Liver (tissue), 9 donors: ENCODE data around the gene TCP1. TPM values are rescaled to one million over a fixed set of nuclear protein-coding genes. Genes with fewer than 3 reads are reported as not detected.
"Not testable (repeated sequence)": the region's sequence is repeated elsewhere in the genome, so short reads cannot be mapped to it uniquely, and the experiment has no call there.

ENCODE experiments used
- DNase-seq: peaks from one replicate; pipeline ENCODE4 v3.0.0-alpha.2; 2017; ENCODE audit warnings: low spot score
- H3K27ac ChIP-seq, 2 donors: one replicate each; pipeline ENCODE4 v1.7.0; 2013; ENCODE audit warnings: inconsistent platforms in 2 of 2, low read length in 2 of 2, control low read depth in 1 of 2, low read depth in 1 of 2, mild to moderate bottlenecking in 1 of 2
- H3K27me3 ChIP-seq, 4 donors: one replicate each; pipeline versions ENCODE4 v1.6.1 to v1.7.0; 2013; ENCODE audit warnings: low read length in 3 of 4, inconsistent platforms in 1 of 4, mild to moderate bottlenecking in 1 of 4, moderate library complexity in 1 of 4; ENCODE audit not compliant: control insufficient read depth in 4 of 4, insufficient read depth in 4 of 4
- H3K36me3 ChIP-seq, 4 donors: one replicate each; pipeline versions ENCODE4 v1.6.1 to v1.7.0; 2013; ENCODE audit warnings: low read length in 3 of 4, mild to moderate bottlenecking in 3 of 4, low read depth in 1 of 4, moderate library complexity in 1 of 4; ENCODE audit not compliant: control insufficient read depth in 4 of 4, insufficient read depth in 3 of 4
- H3K4me1 ChIP-seq, 4 donors: one replicate each; pipeline versions ENCODE4 v1.6.1 to v1.7.0; 2013; ENCODE audit warnings: low read length in 3 of 4, mild to moderate bottlenecking in 3 of 4, moderate library complexity in 1 of 4; ENCODE audit not compliant: control insufficient read depth in 4 of 4, insufficient read depth in 4 of 4
- H3K4me3 ChIP-seq, 3 donors: one replicate each; pipeline versions ENCODE4 v1.6.1 to v1.7.0; 2013; ENCODE audit warnings: low read length in 3 of 3, control low read depth in 1 of 3, low read depth in 1 of 3, mild to moderate bottlenecking in 1 of 3
- H3K9ac ChIP-seq, 2 donors: one replicate each; pipeline ENCODE4 v1.7.0; 2013; ENCODE audit warnings: low read length in 2 of 2, mild to moderate bottlenecking in 2 of 2, moderate library complexity in 2 of 2, control low read depth in 1 of 2, low read depth in 1 of 2
- H3K9me3 ChIP-seq, 4 donors: one replicate each; pipeline versions ENCODE4 v1.6.1 to v1.7.0; 2013; ENCODE audit warnings: low read length in 3 of 4; ENCODE audit not compliant: control insufficient read depth in 4 of 4
- FOXA1 ChIP-seq: IDR thresholded peaks from 2 replicates; pipeline ENCODE4 v1.6.1; 2016; ENCODE audit warnings: antibody characterized with exemption
- FOXA2 ChIP-seq: IDR thresholded peaks from 2 replicates; pipeline ENCODE4 v1.6.1; 2016; ENCODE audit warnings: antibody characterized with exemption
- GABPA ChIP-seq, 2 donors: IDR thresholded peaks in 1 of 2; conservative IDR thresholded peaks in 1 of 2; 2 replicates each; pipeline ENCODE4 v1.6.1; 2016; ENCODE audit warnings: antibody characterized with exemption in 2 of 2, mild to moderate bottlenecking in 1 of 2, moderate library complexity in 1 of 2
- HNF4G ChIP-seq: IDR thresholded peaks from 2 replicates; pipeline ENCODE4 v1.6.1; 2016; ENCODE audit warnings: antibody characterized with exemption
- JUND ChIP-seq, 2 donors: IDR thresholded peaks; 2 replicates each; pipeline ENCODE4 v1.6.1; 2016; ENCODE audit warnings: antibody characterized with exemption in 2 of 2
- NR2F2 ChIP-seq: IDR thresholded peaks from 2 replicates; pipeline ENCODE4 v1.6.1; 2016; ENCODE audit warnings: antibody characterized with exemption
- YY1 ChIP-seq: IDR thresholded peaks from 2 replicates; pipeline ENCODE4 v1.6.1; 2016; ENCODE audit warnings: antibody characterized with exemption, mild to moderate bottlenecking
- WGBS: extraction: QIAGEN DNeasy Blood & Tissue Kit; methylation state at CpG from one replicate; pipeline ENCODE4 v1.1.7; 2013; 5-methylcytosine and 5-hydroxymethylcytosine counted together
- polyA plus RNA-seq, 2 donors: library from polyadenylated mRNA; stranded (reverse) in 1 of 2; unstranded in 1 of 2; fragments of 200-250 nt in 1 of 2; fragments of >200 nt in 1 of 2; fragmentation: Nextera tagmentation in 1 of 2; extraction: Ambion mirVana in 1 of 2; gene quantifications; one replicate each; pipeline versions ENCODE4 v1.2.1 to v1.2.3, GENCODE V29; 2013 to 2015
- total RNA-seq, 2 donors: library from RNA; depleted of rRNA; stranded (reverse); fragments of >200 nt; gene quantifications; one replicate each; pipeline ENCODE4 v1.2.3, GENCODE V29; 2014
- TF ChIP-seq, protein P1 (sequence below): IDR thresholded peaks from 2 replicates; pipeline ENCODE4 v1.6.1; 2016; ENCODE audit warnings: antibody characterized with exemption
- TF ChIP-seq, protein P2 (sequence below): IDR thresholded peaks from 2 replicates; pipeline ENCODE4 v1.6.1; 2016; ENCODE audit warnings: antibody characterized with exemption
- donor health status: healthy.
- donor health status: healthy.
- donor health status: healthy.
- donor health status: healthy.
- donor health status: healthy.

The TCP1 gene
- total and polyA plus RNA-seq, 4 donors: 59.5 to 155 (median 94.3) TPM

DNA sequence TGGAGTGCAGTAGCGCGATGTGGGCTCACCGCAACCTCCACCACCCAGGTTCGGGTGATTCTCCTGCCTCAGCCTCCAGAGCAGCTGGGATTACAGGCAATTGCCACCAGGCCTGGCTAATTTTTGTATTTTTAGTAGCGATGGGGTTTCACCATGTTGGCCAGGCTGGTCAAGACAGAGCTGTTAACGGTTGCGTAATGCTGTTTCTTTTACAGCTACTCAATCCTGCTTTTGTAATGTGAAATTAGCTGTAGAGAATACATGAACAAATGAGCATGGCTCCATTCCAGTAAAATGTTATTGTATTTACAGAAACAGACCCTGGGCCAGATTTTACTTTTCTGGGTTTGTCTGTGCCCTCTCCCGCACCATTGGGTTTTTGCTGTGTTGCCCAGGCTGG is 12.5 kb upstream of the TCP1 start:
- TF ChIP-seq GABPA (IDR thresholded peaks at IDR 0.05 in 1 of 2, conservative IDR thresholded peaks at IDR 0.05 in 1 of 2): no peak
- H3K27me3 ChIP-seq: no peaks in the 10 kb centered on the region
- H3K27ac ChIP-seq: no peak overlapping the region
- 89% methylated on average over 8 of the region's 8 CpGs for WGBS
- peaks cover 5 to 25% (median 17%) of the 10 kb centered on the region in 4 donors for H3K36me3 ChIP-seq
- no peak for DNase-seq
- H3K9ac ChIP-seq: no peak overlapping the region
- H3K4me1 ChIP-seq: no peaks in the 10 kb centered on the region
- no peaks in the 10 kb centered on the region for H3K9me3 ChIP-seq
- H3K4me3 ChIP-seq: no peak overlapping the region

DNA sequence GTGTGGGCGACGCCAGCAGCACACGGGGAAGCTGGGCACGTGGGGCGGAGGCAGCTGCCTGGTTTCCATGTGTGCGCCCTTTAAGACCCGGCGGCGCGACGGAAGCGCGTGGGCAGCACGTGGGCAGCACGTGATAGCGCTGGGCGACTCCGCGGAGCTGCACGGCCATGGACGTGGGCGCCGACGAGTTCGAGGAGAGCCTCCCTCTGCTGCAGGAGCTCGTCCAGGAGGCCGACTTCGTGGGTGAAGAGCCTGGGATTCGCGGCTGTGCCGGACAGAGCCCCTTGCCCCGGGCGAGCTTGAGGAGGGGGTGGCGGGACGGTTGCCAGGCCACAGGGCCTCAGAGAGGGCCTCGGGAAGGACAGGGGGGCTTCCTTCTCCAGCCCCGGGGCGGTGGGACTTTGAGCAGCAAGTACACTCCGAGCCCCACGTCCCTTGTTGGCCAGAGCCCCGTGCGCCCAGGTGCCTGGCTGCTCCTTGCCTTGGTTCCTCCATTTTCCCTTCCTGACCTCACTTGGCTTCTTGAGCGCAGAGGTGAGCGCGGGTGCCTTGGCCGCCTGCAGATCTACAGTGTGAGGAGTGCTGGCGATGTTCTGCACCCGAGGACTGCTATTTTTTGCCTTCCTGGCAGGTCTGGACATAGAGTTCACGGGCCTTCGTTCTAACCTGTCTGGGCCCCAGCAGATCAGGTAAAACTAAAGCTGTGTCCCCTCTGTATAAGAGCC is 10.9 kb upstream of the TCP1 start, which contains the start of gene PNLDC1:
Gene PNLDC1, plus strand, starts transcription at position 136 of the 725 bp plus-strand sequence. Its CDS starts 32 bp downstream, at position 168.
- Histone ChIP-seq H3K4me3 (no peak within 1 kb of the TSS), H3K27me3 (no peaks in the 10 kb centered on the region), H3K9me3 (no peaks in the 10 kb centered on the region), H3K36me3 (peaks cover 5 to 27% (median 20%) of the 10 kb centered on the region in 4 donors), H3K4me1 (no peaks in the 10 kb centered on the region), H3K9ac (no peak within 1 kb of the TSS), H3K27ac (no peak within 1 kb of the TSS)
- no peak for DNase-seq
- WGBS: 93% methylated on average over 50 of the region's 50 CpGs
- TF ChIP-seq FOXA2 (no peak), NR2F2 (no peak), FOXA1 (no peak)
- TF ChIP-seq, protein P1, sequence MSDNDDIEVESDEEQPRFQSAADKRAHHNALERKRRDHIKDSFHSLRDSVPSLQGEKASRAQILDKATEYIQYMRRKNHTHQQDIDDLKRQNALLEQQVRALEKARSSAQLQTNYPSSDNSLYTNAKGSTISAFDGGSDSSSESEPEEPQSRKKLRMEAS: no peak

DNA sequence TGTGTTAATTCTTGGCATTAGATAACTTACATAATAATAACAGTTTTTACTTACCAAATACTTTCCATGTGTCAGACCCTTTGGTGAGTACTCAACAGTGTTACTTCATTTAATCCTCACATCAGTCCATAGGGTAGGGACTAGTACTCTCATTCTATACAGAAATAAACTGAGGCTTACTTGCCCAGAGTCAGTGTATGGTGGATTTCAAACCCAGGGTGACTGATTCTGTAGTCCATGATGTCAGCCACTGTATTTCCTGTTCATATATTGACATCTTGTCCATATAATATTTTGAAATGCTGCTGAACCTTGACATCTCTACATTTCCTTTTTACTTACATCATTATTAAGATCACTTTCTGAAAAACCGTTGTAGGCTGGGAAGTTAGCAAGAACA is 8.2 kb upstream of the TCP1 start:
- Histone ChIP-seq H3K9me3 (no peaks in the 10 kb centered on the region), H3K36me3 (peaks cover 6 to 28% (median 21%) of the 10 kb centered on the region in 4 donors), H3K4me3 (no peak overlapping the region), H3K27ac (no peak overlapping the region), H3K27me3 (no peaks in the 10 kb centered on the region), H3K9ac (no peak overlapping the region), H3K4me1 (no peaks in the 10 kb centered on the region)
- TF ChIP-seq, protein P2, sequence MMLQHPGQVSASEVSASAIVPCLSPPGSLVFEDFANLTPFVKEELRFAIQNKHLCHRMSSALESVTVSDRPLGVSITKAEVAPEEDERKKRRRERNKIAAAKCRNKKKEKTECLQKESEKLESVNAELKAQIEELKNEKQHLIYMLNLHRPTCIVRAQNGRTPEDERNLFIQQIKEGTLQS: no peak
- TF ChIP-seq YY1 (no peak), GABPA (IDR thresholded peaks at IDR 0.05 in 1 of 2, conservative IDR thresholded peaks at IDR 0.05 in 1 of 2) (no peak), HNF4G (no peak), JUND (IDR thresholded peaks at IDR 0.05) (no peak)
- 42% methylated on average over 1 of the region's 1 CpG for WGBS
- no peak for DNase-seq

DNA sequence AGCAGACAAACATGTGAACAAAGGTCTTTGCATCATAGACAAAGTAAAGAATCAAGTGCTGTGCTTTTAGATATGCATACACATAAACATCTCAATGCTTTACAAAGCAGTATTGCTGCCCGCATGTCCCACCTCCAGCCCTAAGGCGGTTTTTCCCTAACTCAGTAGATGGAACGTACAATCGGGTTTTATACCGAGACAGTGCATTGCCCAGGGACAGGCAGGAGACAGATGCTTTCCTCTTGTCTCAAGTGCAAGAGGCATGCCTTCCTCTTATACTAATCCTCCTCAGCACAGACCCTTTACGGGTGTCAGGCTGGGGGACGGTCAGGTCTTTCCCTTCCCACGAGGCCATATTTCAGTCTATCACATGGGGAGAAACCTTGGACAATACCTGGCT is 5.6 kb upstream of the TCP1 start:
- H3K36me3 ChIP-seq: peaks cover 6 to 30% (median 21%) of the 10 kb centered on the region in 4 donors
- 85% methylated on average over 8 of the region's 8 CpGs for WGBS
- H3K4me3 ChIP-seq, H3K9ac ChIP-seq, H3K9me3 ChIP-seq, H3K27ac ChIP-seq, DNase-seq, H3K27me3 ChIP-seq: not testable (repeated sequence)
- H3K4me1 ChIP-seq: peaks cover 3 to 17% (median 13%) of the 10 kb centered on the region in 4 donors
